Calu3 (cell line): ENCODE results near the gene USP3. TPM values are rescaled to one million over a fixed set of nuclear protein-coding genes. Genes with fewer than 3 reads are reported as not detected.

ENCODE experiments used
- BruUV-seq: library from RNA; stranded (reverse); fragments of 400-500 nt; replicated peaks from 2 replicates; lab custom pipeline; 2021; lab: Mats Ljungman, UMichigan
- CTCF ChIA-PET: fragments of 300-600 bp; sonication (Branson Sonifier 250); formaldehyde crosslinking; loops from one replicate; lab custom pipeline; 2022; ENCODE audit warnings: antibody characterized with exemption; lab: Charles Lee
- DNase-seq: peaks from one replicate; pipeline ENCODE4 v3.0.0; 2022
- H3K27ac Mint-ChIP-seq: one replicate; pipeline ENCODE4 v1.8.0; 2022; ENCODE audit warnings: mixed read lengths; ENCODE audit not compliant: unreplicated experiment
- H3K27me3 Mint-ChIP-seq: one replicate; pipeline ENCODE4 v1.8.0; 2022; ENCODE audit warnings: mixed read lengths; ENCODE audit not compliant: unreplicated experiment
- H3K36me3 Mint-ChIP-seq: one replicate; pipeline ENCODE4 v1.8.0; 2022; ENCODE audit warnings: mild to moderate bottlenecking, moderate library complexity, mixed read lengths; ENCODE audit not compliant: insufficient read depth, unreplicated experiment
- H3K4me1 Mint-ChIP-seq: one replicate; pipeline ENCODE4 v1.8.0; 2022; ENCODE audit warnings: mild to moderate bottlenecking, low read depth, mixed read lengths; ENCODE audit not compliant: unreplicated experiment
- H3K4me3 Mint-ChIP-seq: one replicate; pipeline ENCODE4 v1.8.0; 2022; ENCODE audit warnings: mild to moderate bottlenecking, low read depth, moderate library complexity, mixed read lengths; ENCODE audit not compliant: unreplicated experiment
- H3K9me3 Mint-ChIP-seq: one replicate; pipeline ENCODE4 v1.8.0; 2022; ENCODE audit warnings: low read depth, mixed read lengths; ENCODE audit not compliant: unreplicated experiment
- CTCF ChIP-seq: fragments of 200-600 bp; IDR thresholded peaks from one replicate; pipeline ENCODE4 v1.8.0; 2022; ENCODE audit warnings: antibody characterized with exemption; ENCODE audit not compliant: unreplicated experiment
- intact Hi-C: fragments of 100-400 bp; cut with micrococcal nuclease; formaldehyde crosslinking; loops from one replicate; pipeline ENCODE4 v1.10.0; 2022; ENCODE audit not compliant: unreplicated experiment
- total RNA-seq: library from RNA; stranded (reverse); gene quantifications from 2 replicates; pipeline ENCODE4 v1.2.3, GENCODE V29; 2022

Gene USP3
- total RNA-seq, 1 experiment from 2014 or later = 80.8 TPM

DNA sequence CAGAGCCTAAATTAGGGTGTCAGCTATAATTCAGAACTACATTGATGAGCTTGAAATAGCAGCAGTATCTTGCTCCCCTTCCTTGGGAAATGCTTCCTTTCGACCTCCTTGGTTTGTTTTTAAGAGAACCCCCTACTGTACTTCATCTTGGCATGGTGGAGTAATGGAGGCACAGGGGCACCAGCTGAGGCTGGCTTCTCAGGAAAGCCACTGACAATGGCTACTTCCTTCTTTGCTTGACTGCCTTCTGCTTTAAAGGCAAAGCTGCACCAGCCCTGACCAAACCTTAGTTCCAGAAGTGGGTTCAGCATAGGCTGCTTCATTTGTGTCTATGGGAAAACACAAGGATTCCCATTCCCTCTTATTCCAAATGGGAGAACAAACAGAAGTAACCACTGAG is 91.3 kb downstream of the USP3 start:
- no peak for DNase-seq
- no peak overlapping the region for H3K27ac Mint-ChIP-seq
- no peaks in the 10 kb centered on the region for H3K9me3 Mint-ChIP-seq
- no peak for TF ChIP-seq CTCF
- peaks cover 21% of the 10 kb centered on the region for H3K4me1 Mint-ChIP-seq
- no peaks in the 10 kb centered on the region for H3K27me3 Mint-ChIP-seq
- H3K4me3 Mint-ChIP-seq = no peak overlapping the region
- H3K36me3 Mint-ChIP-seq = peaks cover 45% of the 10 kb centered on the region
- intact Hi-C loops = no loop called here
- CTCF ChIA-PET = interaction anchor here (0.6 kb wide), 1 partner anchor 1689 kb away, joined by 4 read pairs; no protein-coding TSS in a partner anchor
- BruUV-seq = no TSS peak

DNA sequence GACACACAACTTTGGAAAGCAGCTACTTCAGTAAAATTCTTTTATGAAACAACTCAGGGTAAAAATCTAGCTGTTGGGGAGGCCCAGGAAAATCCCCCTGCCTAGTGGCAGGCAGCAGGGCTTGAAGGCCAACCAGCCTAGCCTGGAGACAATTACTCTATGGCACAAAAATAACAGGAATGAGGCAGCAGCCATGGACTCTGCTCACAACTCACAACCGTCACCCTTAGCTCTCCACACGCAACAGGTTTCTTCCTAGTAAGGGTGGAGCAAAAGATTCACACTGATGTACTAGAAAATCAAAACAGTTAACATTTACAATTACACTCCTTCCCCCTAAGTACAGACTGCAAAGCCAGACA is 92.3 kb downstream of the USP3 start:
- no TSS peak for BruUV-seq
- Mint-ChIP-seq H3K27ac (no peak overlapping the region), H3K4me3 (no peak overlapping the region), H3K4me1 (peaks cover 21% of the 10 kb centered on the region), H3K9me3 (no peaks in the 10 kb centered on the region), H3K27me3 (no peaks in the 10 kb centered on the region), H3K36me3 (peaks cover 51% of the 10 kb centered on the region)
- no peak for TF ChIP-seq CTCF
- CTCF ChIA-PET = interaction anchor here (0.6 to 0.7 kb wide), 2 partner anchors 8 to 799 kb away, joined by 3 read pairs; no protein-coding TSS in a partner anchor
- intact Hi-C loops = no loop called here
- DNase-seq = no peak

DNA sequence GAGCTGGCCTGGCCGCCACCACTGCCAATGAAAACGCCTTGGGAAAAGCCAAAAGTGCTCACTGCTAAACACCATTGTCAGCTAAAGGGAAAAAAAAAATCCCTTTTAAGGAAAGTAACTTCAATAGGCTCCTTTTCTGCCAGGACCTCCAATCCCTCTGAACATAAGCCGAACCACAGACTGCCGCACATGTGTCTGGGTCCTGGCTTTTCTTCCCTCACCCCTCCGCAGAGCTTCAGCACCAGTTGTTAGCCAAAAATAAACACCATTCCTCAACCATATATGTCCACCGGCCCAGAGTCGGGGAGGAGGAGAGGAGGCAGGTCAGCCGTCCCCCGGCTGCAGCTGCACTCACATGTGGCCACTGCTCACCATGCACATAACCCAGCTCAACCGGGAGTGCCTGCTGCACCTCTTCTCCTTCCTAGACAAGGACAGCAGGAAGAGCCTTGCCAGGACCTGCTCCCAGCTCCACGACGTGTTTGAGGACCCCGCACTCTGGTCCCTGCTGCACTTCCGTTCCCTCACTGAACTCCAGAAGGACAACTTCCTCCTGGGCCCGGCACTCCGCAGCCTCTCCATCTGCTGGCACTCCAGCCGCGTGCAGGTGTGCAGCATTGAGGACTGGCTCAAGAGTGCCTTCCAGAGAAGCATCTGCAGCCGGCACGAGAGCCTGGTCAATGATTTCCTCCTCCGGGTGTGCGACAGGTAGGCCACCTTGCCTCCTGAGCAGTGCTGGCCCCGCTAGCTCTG is 92.8 kb downstream of the USP3 start, which contains the start of gene FBXL22:
Gene FBXL22, plus strand, starts transcription at position 350 of the 753 bp plus-strand sequence. Its CDS starts 6 bp downstream, at position 356.
- BruUV-seq = TSS peak; percentile 28
- intact Hi-C loops = no loop called here
- Mint-ChIP-seq H3K36me3 (peaks cover 50% of the 10 kb centered on the region), H3K9me3 (no peaks in the 10 kb centered on the region), H3K27me3 (no peaks in the 10 kb centered on the region), H3K27ac (no peak within 1 kb of the TSS), H3K4me1 (peaks cover 21% of the 10 kb centered on the region), H3K4me3 (no peak within 1 kb of the TSS)
- DNase-seq = no peak
- TF ChIP-seq CTCF = no peak
- CTCF ChIA-PET = interaction anchor here (0.6 to 0.7 kb wide), 2 partner anchors 7 to 799 kb away, joined by 3 read pairs; no protein-coding TSS in a partner anchor

DNA sequence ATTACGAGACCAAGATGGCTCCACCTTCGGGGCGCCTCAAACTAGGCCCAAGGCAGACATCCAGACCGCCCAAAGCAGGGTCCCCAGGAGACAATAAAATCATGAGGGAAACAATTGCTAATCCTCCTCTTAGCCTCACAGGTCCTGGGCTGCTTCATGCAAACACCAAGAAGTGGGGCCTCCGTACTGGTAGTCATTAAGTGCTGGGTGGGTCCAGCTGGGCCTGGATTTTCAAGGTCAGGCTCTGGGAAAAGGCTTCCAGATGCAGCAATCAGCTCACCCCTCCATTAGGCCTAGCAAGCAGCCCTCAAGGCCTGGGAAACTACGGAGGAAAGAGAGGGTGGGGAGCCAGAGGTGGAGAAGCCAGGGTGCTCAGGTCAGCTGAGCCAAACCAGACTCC is 93.4 kb downstream of the USP3 start:
- intact Hi-C loops = no loop called here
- Mint-ChIP-seq H3K4me3 (no peak overlapping the region), H3K4me1 (peaks cover 21% of the 10 kb centered on the region), H3K9me3 (no peaks in the 10 kb centered on the region), H3K27ac (no peak overlapping the region), H3K27me3 (no peaks in the 10 kb centered on the region), H3K36me3 (peaks cover 49% of the 10 kb centered on the region)
- no peak for DNase-seq
- TF ChIP-seq CTCF = no peak
- CTCF ChIA-PET = interaction anchor here (4.2 kb wide), 1 partner anchor 131 kb away, joined by 27 read pairs; no protein-coding TSS in a partner anchor
- BruUV-seq = no TSS peak
